AG09309 (cell line): ENCODE measurements around the gene MON1B.
A peak's percentile ranks its signal among the peaks of the same experiment; 100 is the strongest.
"Not testable (repeated sequence)": the region's sequence is repeated elsewhere in the genome, so short reads cannot be mapped to it uniquely, and the experiment has no call there.

Source experiments
- DNase-seq: peaks from one replicate; pipeline ENCODE4 v3.0.0-alpha.2; 2010; ENCODE audit warnings: low read depth
- H3K4me3 ChIP-seq: 2 replicates; pipeline ENCODE4 v1.5.1; 2011; ENCODE audit warnings: mild to moderate bottlenecking, low read depth, low read length, moderate library complexity; ENCODE audit not compliant: control insufficient read depth
- TF ChIP-seq, protein P1 (sequence below): IDR thresholded peaks from 2 replicates; pipeline ENCODE4 v1.5.1; 2011; ENCODE audit warnings: mild to moderate bottlenecking, low read depth, low read length, inconsistent platforms; ENCODE audit not compliant: insufficient read depth, control insufficient read depth; ENCODE audit errors: missing control alignments

The MON1B gene

DNA sequence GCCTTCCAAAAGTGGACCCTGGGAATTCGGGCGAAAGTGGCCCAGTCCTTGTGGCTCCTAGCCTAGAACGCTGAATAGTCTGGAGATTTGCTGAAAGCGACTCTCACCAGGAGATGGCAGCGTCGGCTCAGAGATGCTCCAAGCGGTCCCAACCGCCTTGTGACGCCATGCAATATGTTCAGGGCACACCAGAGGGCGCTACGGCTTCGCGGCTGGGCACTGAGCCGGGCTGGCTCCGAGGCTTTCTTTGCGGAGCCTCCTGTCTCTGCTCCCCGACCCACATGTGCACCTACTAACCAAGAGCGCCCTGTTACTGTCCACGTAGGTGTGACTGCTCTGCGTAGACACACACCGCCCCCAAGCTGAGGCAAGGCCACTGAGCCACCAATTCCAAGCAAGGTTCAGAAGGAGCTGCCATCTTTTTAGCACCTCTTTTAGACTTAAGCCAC lies 45.1 kb downstream of the MON1B start:
- H3K4me3 ChIP-seq, result no peak overlapping the region
- peak; percentile 28 for DNase-seq
- TF ChIP-seq, protein P1, sequence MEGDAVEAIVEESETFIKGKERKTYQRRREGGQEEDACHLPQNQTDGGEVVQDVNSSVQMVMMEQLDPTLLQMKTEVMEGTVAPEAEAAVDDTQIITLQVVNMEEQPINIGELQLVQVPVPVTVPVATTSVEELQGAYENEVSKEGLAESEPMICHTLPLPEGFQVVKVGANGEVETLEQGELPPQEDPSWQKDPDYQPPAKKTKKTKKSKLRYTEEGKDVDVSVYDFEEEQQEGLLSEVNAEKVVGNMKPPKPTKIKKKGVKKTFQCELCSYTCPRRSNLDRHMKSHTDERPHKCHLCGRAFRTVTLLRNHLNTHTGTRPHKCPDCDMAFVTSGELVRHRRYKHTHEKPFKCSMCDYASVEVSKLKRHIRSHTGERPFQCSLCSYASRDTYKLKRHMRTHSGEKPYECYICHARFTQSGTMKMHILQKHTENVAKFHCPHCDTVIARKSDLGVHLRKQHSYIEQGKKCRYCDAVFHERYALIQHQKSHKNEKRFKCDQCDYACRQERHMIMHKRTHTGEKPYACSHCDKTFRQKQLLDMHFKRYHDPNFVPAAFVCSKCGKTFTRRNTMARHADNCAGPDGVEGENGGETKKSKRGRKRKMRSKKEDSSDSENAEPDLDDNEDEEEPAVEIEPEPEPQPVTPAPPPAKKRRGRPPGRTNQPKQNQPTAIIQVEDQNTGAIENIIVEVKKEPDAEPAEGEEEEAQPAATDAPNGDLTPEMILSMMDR, result peak; percentile 100

DNA sequence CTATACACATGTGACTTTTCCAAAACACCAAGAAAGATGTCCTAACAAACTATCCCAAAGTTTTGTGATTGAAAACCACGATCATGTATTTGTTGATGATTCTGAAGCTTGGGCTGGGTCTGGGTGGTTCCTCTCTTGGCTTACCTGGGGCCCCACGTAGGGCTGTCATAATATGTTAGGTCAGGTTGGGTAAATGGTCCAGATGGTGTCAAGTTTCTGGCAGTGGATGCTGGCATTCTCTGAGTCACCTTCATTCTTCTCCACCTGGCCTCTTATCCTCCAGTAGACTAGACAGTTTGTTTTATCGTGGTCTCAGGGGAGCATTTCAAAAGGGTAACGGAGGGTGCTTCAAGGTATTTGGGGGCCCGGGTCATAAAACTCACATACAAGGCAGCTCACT lies 47.6 kb downstream of the MON1B start:
- TF ChIP-seq, protein P1, result no peak
- no peak for DNase-seq
- H3K4me3 ChIP-seq, result no peak overlapping the region

DNA sequence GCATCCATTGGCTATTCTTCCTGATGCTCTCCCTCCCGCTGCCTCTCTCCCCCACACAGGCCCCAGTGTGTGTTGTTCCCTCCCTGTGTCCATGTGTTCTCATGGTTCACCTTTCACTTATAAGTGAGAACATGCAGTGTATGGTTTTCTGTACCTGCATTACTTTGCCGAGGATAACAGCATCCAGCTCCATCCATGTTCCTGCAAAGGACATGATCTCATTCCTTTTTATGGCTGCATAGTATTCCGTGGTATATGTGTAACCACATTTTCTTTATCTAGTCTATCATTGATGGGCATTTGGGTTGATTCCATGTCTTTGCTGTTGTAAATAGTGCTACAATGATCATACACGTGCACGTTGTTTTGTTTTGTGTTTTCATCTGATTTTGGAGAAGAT lies 51.5 kb downstream of the MON1B start:
- DNase-seq, result not testable (repeated sequence)

DNA sequence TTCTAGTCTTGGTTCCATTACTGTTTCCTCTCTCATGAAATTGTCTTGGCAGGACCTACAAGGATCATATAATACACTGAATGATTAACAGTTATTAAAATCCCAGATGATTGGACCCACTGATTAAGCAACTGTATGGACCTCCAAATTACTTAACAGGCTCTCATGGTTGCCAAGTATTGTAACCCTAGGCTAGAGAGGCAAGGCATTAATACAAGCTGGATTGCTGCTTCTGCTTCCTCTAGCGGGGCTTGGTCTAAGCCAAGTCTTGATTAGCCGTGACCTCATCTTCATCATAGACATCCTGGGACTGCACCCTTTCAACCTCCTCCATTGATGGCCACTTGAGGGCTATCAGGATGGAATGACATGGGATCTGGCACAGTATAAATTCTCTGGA lies 55.2 kb downstream of the MON1B start:
- no peak for DNase-seq
- no peak overlapping the region for H3K4me3 ChIP-seq
- TF ChIP-seq, protein P1, result no peak

More for the DNA sequence above, 51.5 kb downstream of the MON1B start:
- H3K4me3 ChIP-seq, result not testable (repeated sequence)

DNA sequence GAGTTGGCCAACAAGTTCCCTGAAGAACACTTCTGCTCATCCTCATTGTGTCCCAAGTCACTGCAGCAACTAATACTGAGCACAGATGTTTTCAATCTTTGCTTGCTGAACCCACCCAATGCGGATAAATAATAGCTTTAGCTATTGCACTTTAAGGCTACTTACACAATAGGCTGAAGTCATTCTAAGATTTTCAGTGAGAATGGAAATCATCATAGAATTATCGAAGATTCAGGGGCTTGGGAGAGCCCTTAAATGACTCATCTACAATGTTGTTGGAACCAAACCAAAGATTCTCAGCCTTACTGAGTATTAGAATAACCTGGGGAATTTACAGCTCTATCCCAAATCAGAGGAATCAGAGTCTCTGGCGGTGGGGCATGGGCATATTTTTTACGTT lies 59.4 kb downstream of the MON1B start:
- TF ChIP-seq, protein P1, result no peak
- no peak for DNase-seq
- H3K4me3 ChIP-seq, result no peak overlapping the region
